Measurements from ENCODE around the gene RCAN2.

The RCAN2 gene

GRCh38 chr6:46246081-46246480, 245.2 kb downstream of the RCAN2 start:
- H3K4me3 ChIP-seq (ENCODE audit: control insufficient read depth, low read depth, low read length): no peak overlapping the region
- TF ChIP-seq CTCF (IDR thresholded peaks at IDR 0.05; ENCODE audit: control insufficient read depth, insufficient read depth, low read depth, low read length, missing control alignments): no peak
- DNase-seq (ENCODE audit: low read depth): peak; percentile 39

GRCh38 chr6:46244670-46245069, 246.6 kb downstream of the RCAN2 start:
- TF ChIP-seq CTCF (IDR thresholded peaks at IDR 0.05; ENCODE audit: control insufficient read depth, insufficient read depth, low read depth, low read length, missing control alignments): no peak
- no peak overlapping the region for H3K4me3 ChIP-seq (ENCODE audit: control insufficient read depth, low read depth, low read length)
- DNase-seq (ENCODE audit: low read depth): no peak

GRCh38 chr6:46243754-46244153, 247.5 kb downstream of the RCAN2 start:
- TF ChIP-seq CTCF (IDR thresholded peaks at IDR 0.05; ENCODE audit: control insufficient read depth, insufficient read depth, low read depth, low read length, missing control alignments): no peak
- no peak for DNase-seq (ENCODE audit: low read depth)
- H3K4me3 ChIP-seq (ENCODE audit: control insufficient read depth, low read depth, low read length): no peak overlapping the region

- no peak for TF ChIP-seq CTCF (IDR thresholded peaks at IDR 0.05; ENCODE audit: control insufficient read depth, insufficient read depth, low read depth, low read length, missing control alignments)
- no peak overlapping the region for H3K4me3 ChIP-seq (ENCODE audit: control insufficient read depth, low read depth, low read length)
- DNase-seq (ENCODE audit: low read depth): no peak
Measured at GRCh38 chr6:46242921-46243320, 248.3 kb downstream of the RCAN2 start.

GRCh38 chr6:46240866-46241565, 250.2 kb downstream of the RCAN2 start:
- DNase-seq (ENCODE audit: low read depth): no peak
- TF ChIP-seq CTCF (IDR thresholded peaks at IDR 0.05; ENCODE audit: control insufficient read depth, insufficient read depth, low read depth, low read length, missing control alignments): no peak
- H3K4me3 ChIP-seq (ENCODE audit: control insufficient read depth, low read depth, low read length): no peak overlapping the region

GRCh38 chr6:46236752-46237151, 254.5 kb downstream of the RCAN2 start:
- DNase-seq (ENCODE audit: low read depth): no peak
- TF ChIP-seq CTCF (IDR thresholded peaks at IDR 0.05; ENCODE audit: control insufficient read depth, insufficient read depth, low read depth, low read length, missing control alignments): no peak

More at GRCh38 chr6:46236752-46237151, 254.5 kb downstream of the RCAN2 start:
- no peak overlapping the region for H3K4me3 ChIP-seq (ENCODE audit: control insufficient read depth, low read depth, low read length)
